SW480 (cell line): ENCODE data around the gene BCHE.

Experiments used
- DNase-seq: peaks from one replicate; pipeline ENCODE4 v3.0.0-alpha.2; 2016; ENCODE audit warnings: low spot score

The BCHE gene

DNA sequence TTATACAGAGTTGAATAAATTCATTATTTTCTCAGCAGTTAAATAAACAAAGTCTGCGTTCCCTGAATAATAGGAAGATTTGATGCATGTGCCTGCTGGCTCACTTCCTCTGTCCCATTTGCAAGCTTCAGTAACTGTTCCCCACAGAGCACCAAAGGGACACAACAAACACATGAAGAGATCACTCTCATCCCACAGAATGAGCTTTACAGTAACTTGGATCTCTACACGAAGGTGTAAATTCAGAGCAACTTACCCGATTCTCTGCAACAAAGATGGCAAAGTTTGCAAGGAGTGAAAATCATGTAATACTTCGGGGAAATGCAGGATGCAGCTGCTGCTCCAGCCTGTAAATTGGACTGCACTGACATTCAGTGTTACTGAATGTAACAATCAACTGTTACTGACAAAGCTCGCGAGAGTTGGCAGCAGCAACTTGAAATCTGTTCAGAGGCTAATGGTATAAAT lies at the start of gene BCHE:
Gene BCHE (minus strand): TSS at position 366 of the 468 bp plus-strand sequence. CDS start 6,390 bp downstream, outside the sequence.
- peak; percentile 32 for DNase-seq

GRCh38 chr3:165885558-165886270 lies 48.5 kb upstream of the BCHE start:
- DNase-seq, result no peak

- no peak for DNase-seq
These were observed 47.3 kb upstream of the BCHE start for GRCh38 chr3:165884518-165884917.

- peak; percentile 43 for DNase-seq
These were observed 46.7 kb upstream of the BCHE start for GRCh38 chr3:165883863-165884478.

DNA sequence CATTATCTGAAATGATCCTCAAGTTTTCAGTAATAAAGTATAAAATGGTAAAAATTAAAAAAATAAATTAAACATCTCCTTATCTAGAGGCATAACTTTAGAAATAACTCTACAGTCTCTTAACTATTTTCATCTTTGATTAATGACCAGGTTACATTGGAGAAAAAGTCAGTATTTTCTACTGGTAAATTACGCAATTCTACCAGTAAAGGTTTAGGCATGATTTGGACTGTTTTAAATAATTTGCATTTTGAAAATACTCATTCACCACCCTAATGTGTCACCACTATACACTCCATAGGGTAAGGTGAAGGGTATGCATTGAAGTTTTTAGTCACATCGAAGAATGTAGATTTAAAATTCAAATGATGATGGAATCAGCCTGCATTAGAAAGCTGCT lies 45.9 kb upstream of the BCHE start:
- no peak for DNase-seq

DNA sequence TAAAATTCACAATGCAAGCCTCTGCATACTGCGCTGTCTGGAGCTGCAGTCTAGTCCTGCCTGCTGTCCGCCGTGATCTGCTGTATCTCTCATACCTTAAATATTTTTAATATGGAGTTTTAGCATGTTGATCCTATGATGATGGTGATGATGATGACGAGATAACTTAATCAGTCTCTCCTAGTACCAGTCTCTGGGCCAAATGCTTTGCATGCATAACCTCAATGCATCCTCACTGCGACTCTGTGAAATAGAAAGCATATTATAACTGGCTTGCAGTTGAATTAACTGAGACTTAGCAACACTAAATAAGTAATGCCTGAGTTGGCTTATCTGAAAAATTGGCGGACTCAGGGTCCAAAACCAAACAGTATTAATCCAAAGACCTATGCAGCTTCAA lies 38.4 kb upstream of the BCHE start:
- no peak for DNase-seq

DNA sequence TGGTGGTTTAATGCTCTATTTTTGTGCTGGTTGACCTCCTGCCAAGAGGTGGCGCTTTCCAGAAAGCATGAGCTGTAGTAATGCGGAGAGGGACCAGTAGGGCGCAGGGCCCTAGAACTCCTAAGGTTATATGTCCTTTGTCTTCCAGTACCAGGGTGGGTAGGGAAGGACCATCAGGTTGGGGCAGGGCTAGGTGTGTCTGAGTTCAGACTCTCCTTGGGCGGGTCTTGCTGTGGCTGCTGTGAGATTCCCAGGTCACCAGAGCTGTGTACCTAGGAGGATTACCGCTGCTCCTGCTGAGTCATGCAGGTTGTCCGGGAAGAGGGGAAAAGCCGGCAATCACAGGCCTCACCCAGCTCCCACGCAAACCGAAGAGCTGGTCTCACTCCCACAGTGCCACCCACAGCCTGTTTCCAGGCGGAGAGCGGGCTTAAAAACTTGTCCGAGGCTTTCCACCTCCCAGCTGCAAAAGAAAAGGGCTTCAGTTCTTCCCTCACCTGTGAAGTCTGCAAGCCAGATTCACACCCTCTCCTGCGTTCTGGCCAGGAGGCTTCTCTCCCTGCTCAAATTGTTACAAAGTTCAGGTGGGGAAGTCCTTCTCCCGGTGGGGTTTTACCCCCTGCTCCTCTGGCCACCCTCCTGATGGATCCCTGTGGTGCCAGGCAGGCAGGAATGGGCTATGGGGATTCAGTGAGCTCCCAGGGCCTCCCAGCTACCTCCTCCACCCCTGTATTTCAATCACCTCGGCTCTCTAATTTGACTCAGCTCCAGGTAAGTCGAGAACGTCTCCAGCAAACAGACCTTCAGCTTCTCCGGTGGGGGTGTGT lies 37.7 kb upstream of the BCHE start:
- DNase-seq, result peak; percentile 68

- no peak for DNase-seq
These were observed 30.9 kb upstream of the BCHE start for GRCh38 chr3:165868088-165868487.

- no peak for DNase-seq
These were observed 21.8 kb upstream of the BCHE start for GRCh38 chr3:165859061-165859460.

- no peak for DNase-seq
These were observed 18.4 kb upstream of the BCHE start for GRCh38 chr3:165855581-165855980.

GRCh38 chr3:165854696-165855095 lies 17.5 kb upstream of the BCHE start:
- peak; percentile 27 for DNase-seq

DNA sequence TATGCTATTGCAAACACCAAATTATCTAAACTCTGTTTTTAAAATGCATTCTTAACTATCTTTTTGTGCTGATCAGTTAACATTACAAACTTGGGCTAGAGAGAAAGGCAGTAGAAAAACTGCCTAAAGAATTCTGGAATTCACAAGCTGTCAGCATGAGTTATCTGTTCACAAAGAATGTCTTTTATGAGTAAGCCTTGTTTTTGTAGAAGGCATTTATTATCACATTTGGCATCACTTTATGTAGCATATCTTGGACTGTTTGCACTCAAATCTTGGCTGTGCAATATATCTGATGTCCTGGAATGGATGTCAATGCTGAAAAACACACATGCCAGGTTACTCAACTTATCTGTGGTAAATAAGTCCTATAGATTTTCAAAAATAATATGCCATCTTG lies 15.5 kb upstream of the BCHE start:
- no peak for DNase-seq

GRCh38 chr3:165852191-165852590 lies 15.0 kb upstream of the BCHE start:
- DNase-seq, result no peak

DNA sequence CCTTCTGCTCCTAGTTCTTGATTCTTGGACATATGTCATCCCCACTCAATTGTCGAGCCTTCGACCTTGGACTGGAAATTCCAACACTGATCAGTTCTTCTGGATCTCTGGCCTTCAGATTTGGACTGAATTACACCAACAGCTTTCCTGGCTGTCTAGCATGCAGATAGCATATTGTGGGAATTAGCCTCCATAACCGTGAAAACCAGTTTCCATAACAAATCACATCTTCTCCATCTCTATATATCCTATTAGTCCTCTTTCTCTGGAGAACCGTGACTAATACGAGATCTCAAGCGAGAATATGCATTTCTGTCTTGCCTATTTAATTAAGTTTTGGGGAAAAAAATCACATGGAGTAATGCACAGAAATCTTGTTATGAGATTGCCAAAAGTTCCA lies 8.8 kb upstream of the BCHE start:
- DNase-seq, result no peak

- DNase-seq, result no peak
These were observed 2.3 kb upstream of the BCHE start for GRCh38 chr3:165839296-165840076.

GRCh38 chr3:165837801-165838200 lies 578 bp upstream of the BCHE start:
- no peak for DNase-seq

- no peak for DNase-seq
These were observed 1.8 kb downstream of the BCHE start for GRCh38 chr3:165835431-165835830.

- DNase-seq, result no peak
These were observed 6.5 kb downstream of the BCHE start for GRCh38 chr3:165830746-165831145.

- DNase-seq, result no peak
These were observed 9.3 kb downstream of the BCHE start for GRCh38 chr3:165827883-165828282.

- no peak for DNase-seq
These were observed 10.0 kb downstream of the BCHE start for GRCh38 chr3:165827233-165827632.

GRCh38 chr3:165820671-165821123 lies 16.5 kb downstream of the BCHE start:
- no peak for DNase-seq

GRCh38 chr3:165817160-165817709 lies 20.0 kb downstream of the BCHE start:
- no peak for DNase-seq
